Vagina (tissue), 2 donors: Measurements from ENCODE around the gene CDC45. TPM values are rescaled to one million over a fixed set of nuclear protein-coding genes. Genes with fewer than 3 reads are reported as not detected.
"Not testable (repeated sequence)": the region's sequence is repeated elsewhere in the genome, so short reads cannot be mapped to it uniquely, and the experiment has no call there.

Experiments
- DNase-seq, 2 donors: peaks; one replicate each; pipeline ENCODE4 v3.0.0-alpha.2; 2017; ENCODE audit errors: extremely low spot score in 2 of 2
- H3K27ac ChIP-seq: fragments of 200-600 bp; sonication (generic); one replicate; pipeline ENCODE4 v1.5.1; 2019
- H3K27me3 ChIP-seq: fragments of 200-600 bp; sonication (generic); one replicate; pipeline ENCODE4 v1.5.1; 2019
- H3K36me3 ChIP-seq, 2 donors: fragments of 200-600 bp; sonication (generic); one replicate each; pipeline ENCODE4 v1.5.1; 2017 to 2019
- H3K4me1 ChIP-seq: fragments of 200-600 bp; sonication (generic); one replicate; pipeline ENCODE4 v1.5.1; 2019
- H3K4me3 ChIP-seq, 2 donors: fragments of 200-600 bp; sonication (generic); 1 replicate in 1 of 2; 2 replicates in 1 of 2; pipeline ENCODE4 v1.5.1; 2016 to 2019
- H3K9me3 ChIP-seq: fragments of 200-600 bp; sonication (generic); one replicate; pipeline ENCODE4 v1.5.1; 2019
- CTCF ChIP-seq, 3 experiments: fragments of 450-650 bp in 2 of 3; fragments of 200-600 bp in 1 of 3; sonication (generic) in 1 of 3; IDR thresholded peaks; one replicate each; pipeline ENCODE4 v1.5.1; 2017 to 2019; ENCODE audit warnings: antibody characterized with exemption in 3 of 3, mild to moderate bottlenecking in 2 of 3, moderate library complexity in 2 of 3
- POLR2A ChIP-seq, 2 donors: fragments of 450-650 bp; IDR thresholded peaks; one replicate each; pipeline ENCODE4 v1.6.1; 2017; ENCODE audit warnings: antibody characterized with exemption in 2 of 2, mild to moderate bottlenecking in 2 of 2, moderate library complexity in 2 of 2
- POLR2AphosphoS5 ChIP-seq, 2 donors: sonication (generic); formaldehyde crosslinking; IDR thresholded peaks; one replicate each; pipeline ENCODE4 v1.9.0; 2017; ENCODE audit warnings: antibody characterized with exemption in 2 of 2, mild to moderate bottlenecking in 2 of 2, low read depth in 1 of 2; ENCODE audit not compliant: insufficient read depth in 1 of 2
- intact Hi-C: fragments of 100-400 bp; cut with DNase I; formaldehyde crosslinking; loops from one replicate; pipeline ENCODE4 v1.15.1; 2023
- total RNA-seq: library from RNA; depleted of rRNA; stranded (reverse); fragments of >200 nt; gene quantifications from one replicate; pipeline ENCODE4 v1.2.3, GENCODE V29; 2016

Gene CDC45
- total RNA-seq, 1 donor from 2014 or later = 0.74 TPM

GRCh38 chr22:19440411-19441195 is 39.1 kb upstream of the CDC45 start:
- intact Hi-C loops = no loop called here
- Histone ChIP-seq H3K4me1 (peaks cover 3% of the 10 kb centered on the region), H3K27me3 (no peaks in the 10 kb centered on the region), H3K4me3 (no peak overlapping the region), H3K36me3 (peaks cover 0 to 28% of the 10 kb centered on the region in 2 donors), H3K9me3 (no peaks in the 10 kb centered on the region), H3K27ac (no peak overlapping the region)
- TF ChIP-seq CTCF (IDR thresholded peaks at IDR 0.05) (no peak), POLR2A (IDR thresholded peaks at IDR 0.05) (no peak), POLR2AphosphoS5 (IDR thresholded peaks at IDR 0.05; ENCODE audit: insufficient read depth in 1 of 2, low read depth in 1 of 2) (no peak)
- DNase-seq = no peak

- Histone ChIP-seq H3K4me1 (peaks cover 17% of the 10 kb centered on the region), H3K27me3 (no peaks in the 10 kb centered on the region), H3K4me3 (no peak overlapping the region), H3K36me3 (peaks cover 0 to 16% of the 10 kb centered on the region in 2 donors), H3K27ac (no peak overlapping the region), H3K9me3 (no peaks in the 10 kb centered on the region)
- TF ChIP-seq POLR2AphosphoS5 (IDR thresholded peaks at IDR 0.05; ENCODE audit: insufficient read depth in 1 of 2, low read depth in 1 of 2) (no peak), POLR2A (IDR thresholded peaks at IDR 0.05) (no peak), CTCF (IDR thresholded peaks at IDR 0.05) (no peak)
- no peak for DNase-seq
- intact Hi-C loops = no loop called here
Measured at GRCh38 chr22:19442166-19442565, 37.6 kb upstream of the CDC45 start.

GRCh38 chr22:19443544-19444211 is 36.0 kb upstream of the CDC45 start:
- intact Hi-C loops = no loop called here

GRCh38 chr22:19445279-19445982 is 34.3 kb upstream of the CDC45 start:
- Histone ChIP-seq H3K4me1 (peaks cover 28% of the 10 kb centered on the region), H3K36me3 (peaks cover 0 to 17% of the 10 kb centered on the region in 2 donors)
- H3K27ac ChIP-seq, H3K4me3 ChIP-seq, DNase-seq, H3K9me3 ChIP-seq, H3K27me3 ChIP-seq, intact Hi-C loops: not testable (repeated sequence)

More at GRCh38 chr22:19443544-19444211, 36.0 kb upstream of the CDC45 start:
- Histone ChIP-seq H3K4me3 (no peak overlapping the region), H3K27ac (no peak overlapping the region), H3K9me3 (no peaks in the 10 kb centered on the region), H3K27me3 (no peaks in the 10 kb centered on the region), H3K36me3 (peaks cover 0 to 16% of the 10 kb centered on the region in 2 donors), H3K4me1 (peaks cover 25% of the 10 kb centered on the region)
- TF ChIP-seq POLR2AphosphoS5 (IDR thresholded peaks at IDR 0.05; ENCODE audit: insufficient read depth in 1 of 2, low read depth in 1 of 2) (no peak), POLR2A (IDR thresholded peaks at IDR 0.05) (no peak), CTCF (IDR thresholded peaks at IDR 0.05) (no peak)
- no peak for DNase-seq

- peaks cover 28% of the 10 kb centered on the region for H3K4me1 ChIP-seq
Measured at GRCh38 chr22:19446603-19447329, 33.0 kb upstream of the CDC45 start.

More at GRCh38 chr22:19446603-19447329, 33.0 kb upstream of the CDC45 start:
- H3K27me3 ChIP-seq = no peaks in the 10 kb centered on the region
- intact Hi-C loops = no loop called here
- H3K36me3 ChIP-seq = peaks cover 0 to 27% of the 10 kb centered on the region in 2 donors
- peak overlapping the region; percentile 70 to 88 for H3K4me3 ChIP-seq
- H3K9me3 ChIP-seq = no peaks in the 10 kb centered on the region
- TF ChIP-seq CTCF (IDR thresholded peaks at IDR 0.05) = no peak
- TF ChIP-seq POLR2AphosphoS5 (IDR thresholded peaks at IDR 0.05; ENCODE audit: insufficient read depth in 1 of 2, low read depth in 1 of 2) = no peak
- no peak for TF ChIP-seq POLR2A (IDR thresholded peaks at IDR 0.05)
- H3K27ac ChIP-seq = peak overlapping the region; percentile 81
- no peak for DNase-seq
